Measurements from ENCODE around the gene SLC22A3. TPM values are rescaled to one million over a fixed set of nuclear protein-coding genes. Genes with fewer than 3 reads are reported as not detected.

Gene SLC22A3
- total RNA-seq, 1 donor from 2014 or later: 4.2 TPM

- DNase-seq (ENCODE audit: low read depth): no peak
- no peak overlapping the region for H3K4me3 ChIP-seq (ENCODE audit: low read depth, low read length)
- no peak for TF ChIP-seq CTCF (conservative IDR thresholded peaks at IDR 0.05; ENCODE audit: low read depth, low read length)
These were observed 26.8 kb downstream of the SLC22A3 start for GRCh38 chr6:160374836-160375560.

- no peak for DNase-seq (ENCODE audit: low read depth)
- no peak overlapping the region for H3K4me3 ChIP-seq (ENCODE audit: low read depth, low read length)
- TF ChIP-seq CTCF (conservative IDR thresholded peaks at IDR 0.05; ENCODE audit: low read depth, low read length): no peak
These were observed 27.4 kb downstream of the SLC22A3 start for GRCh38 chr6:160375561-160375949.

- no peak overlapping the region for H3K4me3 ChIP-seq (ENCODE audit: low read depth, low read length)
- TF ChIP-seq CTCF (conservative IDR thresholded peaks at IDR 0.05; ENCODE audit: low read depth, low read length): no peak
- DNase-seq (ENCODE audit: low read depth): no peak
These were observed 28.3 kb downstream of the SLC22A3 start for GRCh38 chr6:160376445-160376844.

GRCh38 chr6:160378218-160378617 is 30.0 kb downstream of the SLC22A3 start:
- no peak overlapping the region for H3K4me3 ChIP-seq (ENCODE audit: low read depth, low read length)
- TF ChIP-seq CTCF (conservative IDR thresholded peaks at IDR 0.05; ENCODE audit: low read depth, low read length): no peak
- DNase-seq (ENCODE audit: low read depth): no peak

GRCh38 chr6:160378882-160379281 is 30.7 kb downstream of the SLC22A3 start:
- H3K4me3 ChIP-seq (ENCODE audit: low read depth, low read length): no peak overlapping the region
- TF ChIP-seq CTCF (conservative IDR thresholded peaks at IDR 0.05; ENCODE audit: low read depth, low read length): no peak
- DNase-seq (ENCODE audit: low read depth): no peak

- no peak for DNase-seq (ENCODE audit: low read depth)
- TF ChIP-seq CTCF (conservative IDR thresholded peaks at IDR 0.05; ENCODE audit: low read depth, low read length): no peak
- no peak overlapping the region for H3K4me3 ChIP-seq (ENCODE audit: low read depth, low read length)
These were observed 31.3 kb downstream of the SLC22A3 start for GRCh38 chr6:160379466-160379865.

- TF ChIP-seq CTCF (conservative IDR thresholded peaks at IDR 0.05; ENCODE audit: low read depth, low read length): no peak
- DNase-seq (ENCODE audit: low read depth): no peak
- H3K4me3 ChIP-seq (ENCODE audit: low read depth, low read length): no peak overlapping the region
These were observed 34.8 kb downstream of the SLC22A3 start for GRCh38 chr6:160382946-160383345.

All from epithelial cell of proximal tubule (primary cell).